Fibroblast of pulmonary artery (primary cell): ENCODE results near the gene KMT2B.

Experiments
- DNase-seq: peaks from one replicate; pipeline ENCODE4 v3.0.0-alpha.2; 2010; ENCODE audit warnings: low read depth
- H3K4me3 ChIP-seq: replicated peaks from 2 replicates; pipeline ENCODE4 v1.5.1; 2011; ENCODE audit warnings: low read depth, mild to moderate bottlenecking, control low read depth, low read length, moderate library complexity
- CTCF ChIP-seq: IDR thresholded peaks from 2 replicates; pipeline ENCODE4 v1.5.1; 2011; ENCODE audit warnings: mild to moderate bottlenecking, control low read depth, low read length, inconsistent platforms; ENCODE audit errors: missing control alignments

The KMT2B gene

GRCh38 chr19:35695895-35696422 is 21.8 kb upstream of the KMT2B start:
- no peak for TF ChIP-seq CTCF
- no peak for DNase-seq
- no peak overlapping the region for H3K4me3 ChIP-seq

- H3K4me3 ChIP-seq: no peak overlapping the region
- no peak for TF ChIP-seq CTCF
- DNase-seq: no peak
Observed at GRCh38 chr19:35696835-35697234, 21.0 kb upstream of the KMT2B start.

- DNase-seq: peak; percentile 98
- peak overlapping the region; percentile 60 for H3K4me3 ChIP-seq
Observed at GRCh38 chr19:35702223-35703012, 15.4 kb upstream of the KMT2B start.

GRCh38 chr19:35703343-35703742 is 14.5 kb upstream of the KMT2B start:
- no peak for DNase-seq
- H3K4me3 ChIP-seq: no peak overlapping the region
- no peak for TF ChIP-seq CTCF

More at GRCh38 chr19:35702223-35703012, 15.4 kb upstream of the KMT2B start:
- TF ChIP-seq CTCF: no peak

- DNase-seq: peak; percentile 71
- H3K4me3 ChIP-seq: no peak within 1 kb of the TSS
- no peak for TF ChIP-seq CTCF
Observed at GRCh38 chr19:35704218-35704617, 13.6 kb upstream of the KMT2B start, which contains the start of gene ZBTB32. Gene ZBTB32, plus strand, starts transcription at chr19:35704558. Its CDS starts 10,069 bp downstream, at chr19:35714627.

GRCh38 chr19:35708391-35708790 is 9.4 kb upstream of the KMT2B start:
- H3K4me3 ChIP-seq: no peak overlapping the region
- TF ChIP-seq CTCF: no peak
- DNase-seq: no peak
